ENCODE measurements around the gene FOXJ1. TPM values are rescaled to one million over a fixed set of nuclear protein-coding genes. Genes with fewer than 3 reads are reported as not detected.
A peak's percentile ranks its signal among the peaks of the same experiment; 100 is the strongest.

Gene FOXJ1
- total and polyA plus RNA-seq, 2 of the 13 experiments (the other 11 are each of a cell fraction or from before 2014, with no cell fraction given): 0.98 to 1.6 TPM

DNA sequence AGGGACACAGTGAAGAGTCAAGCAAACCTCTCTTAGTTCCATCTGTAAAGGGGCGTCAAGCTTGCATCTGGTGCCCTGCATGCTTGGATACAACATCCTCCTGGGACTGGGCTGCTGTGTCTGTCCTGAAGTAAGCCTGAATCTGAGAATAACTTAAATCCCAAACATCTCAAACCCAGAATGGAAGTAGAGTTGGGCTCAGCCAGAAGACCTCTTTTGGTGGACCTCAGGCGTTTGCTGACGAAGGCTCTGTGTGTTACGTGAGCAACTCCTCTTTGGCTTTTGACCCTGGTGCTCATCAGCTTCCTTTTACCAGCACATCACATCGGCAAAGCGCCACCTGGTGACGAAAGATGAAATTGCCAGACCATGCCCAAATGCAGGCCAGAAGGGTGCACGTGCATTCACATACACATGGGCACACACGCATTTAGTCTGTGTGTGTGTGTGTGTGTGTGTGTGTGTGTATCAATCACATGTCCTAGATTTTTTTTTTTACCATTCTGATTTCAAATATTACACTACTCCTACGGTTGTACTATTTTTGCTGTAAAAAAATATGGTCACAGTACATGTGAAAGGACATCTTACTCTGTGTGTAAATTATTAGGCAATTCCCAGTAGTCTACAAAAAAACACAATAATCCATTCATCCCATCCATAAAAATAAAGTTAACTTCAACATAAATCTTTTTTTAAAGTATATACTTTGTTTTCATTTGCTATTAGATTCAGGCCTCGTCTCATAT, 41.1 kb upstream of the FOXJ1 start (continued):
- TF ChIP-seq, protein P1, sequence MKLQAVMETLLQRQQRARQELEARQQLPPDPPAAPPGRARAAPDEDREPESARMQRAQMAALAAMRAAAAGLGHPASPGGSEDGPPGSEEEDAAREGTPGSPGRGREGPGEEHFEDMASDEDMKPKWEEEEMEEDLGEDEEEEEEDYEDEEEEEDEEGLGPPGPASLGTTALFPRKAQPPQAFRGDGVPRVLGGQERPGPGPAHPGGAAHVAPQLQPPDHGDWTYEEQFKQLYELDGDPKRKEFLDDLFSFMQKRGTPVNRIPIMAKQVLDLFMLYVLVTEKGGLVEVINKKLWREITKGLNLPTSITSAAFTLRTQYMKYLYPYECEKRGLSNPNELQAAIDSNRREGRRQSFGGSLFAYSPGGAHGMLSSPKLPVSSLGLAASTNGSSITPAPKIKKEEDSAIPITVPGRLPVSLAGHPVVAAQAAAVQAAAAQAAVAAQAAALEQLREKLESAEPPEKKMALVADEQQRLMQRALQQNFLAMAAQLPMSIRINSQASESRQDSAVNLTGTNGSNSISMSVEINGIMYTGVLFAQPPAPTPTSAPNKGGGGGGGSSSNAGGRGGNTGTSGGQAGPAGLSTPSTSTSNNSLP (IDR thresholded peaks at IDR 0.05; ENCODE audit: low read depth, low read length): peak; percentile 55; the same call in 1 of the 2 replicates
- TF ChIP-seq HMG20A (CRISPR knock-in tag; IDR thresholded peaks at IDR 0.05; ENCODE audit: borderline replicate concordance) (peak; percentile 56; the same call in 1 of the 2 replicates), TARDBP (CRISPR knock-in tag; IDR thresholded peaks at IDR 0.05) (0 out of 2 replicates have a peak, but pooled peaks have one; percentile 17), ZNF235 (CRISPR knock-in tag; IDR thresholded peaks at IDR 0.05; ENCODE audit: borderline replicate concordance) (no peak), TGIF2 (CRISPR knock-in tag; IDR thresholded peaks at IDR 0.05) (peak; percentile 69; the same call in 1 of the 2 replicates), HCFC1 (IDR thresholded peaks at IDR 0.05; ENCODE audit: low read depth, low read length) (no peak), NBN (conservative IDR thresholded peaks at IDR 0.05) (no peak), TBX3 (IDR thresholded peaks at IDR 0.05; ENCODE audit: borderline replicate concordance) (no peak), TEAD3 (CRISPR knock-in tag; optimal IDR thresholded peaks at IDR 0.05; ENCODE audit: borderline replicate concordance) (peak; percentile 84), YEATS4 (CRISPR knock-in tag; IDR thresholded peaks at IDR 0.05; ENCODE audit: borderline replicate concordance) (no peak; the same call in 1 of the 2 replicates), ZNF260 (CRISPR knock-in tag; IDR thresholded peaks at IDR 0.05; ENCODE audit: borderline replicate concordance, low read depth) (no peak), EZH2 (conservative IDR thresholded peaks at IDR 0.05; ENCODE audit: low read depth, low read length) (no peak), GATA4 (IDR thresholded peaks at IDR 0.05; ENCODE audit: borderline replicate concordance, low read depth) (no peak), PTBP1 (IDR thresholded peaks at IDR 0.05; ENCODE audit: low read depth, low read length, poor library complexity, severe bottlenecking) (no peak), TAF15 (IDR thresholded peaks at IDR 0.05; ENCODE audit: low read depth, low read length, poor library complexity, severe bottlenecking) (no peak)
- TF ChIP-seq, protein P2, sequence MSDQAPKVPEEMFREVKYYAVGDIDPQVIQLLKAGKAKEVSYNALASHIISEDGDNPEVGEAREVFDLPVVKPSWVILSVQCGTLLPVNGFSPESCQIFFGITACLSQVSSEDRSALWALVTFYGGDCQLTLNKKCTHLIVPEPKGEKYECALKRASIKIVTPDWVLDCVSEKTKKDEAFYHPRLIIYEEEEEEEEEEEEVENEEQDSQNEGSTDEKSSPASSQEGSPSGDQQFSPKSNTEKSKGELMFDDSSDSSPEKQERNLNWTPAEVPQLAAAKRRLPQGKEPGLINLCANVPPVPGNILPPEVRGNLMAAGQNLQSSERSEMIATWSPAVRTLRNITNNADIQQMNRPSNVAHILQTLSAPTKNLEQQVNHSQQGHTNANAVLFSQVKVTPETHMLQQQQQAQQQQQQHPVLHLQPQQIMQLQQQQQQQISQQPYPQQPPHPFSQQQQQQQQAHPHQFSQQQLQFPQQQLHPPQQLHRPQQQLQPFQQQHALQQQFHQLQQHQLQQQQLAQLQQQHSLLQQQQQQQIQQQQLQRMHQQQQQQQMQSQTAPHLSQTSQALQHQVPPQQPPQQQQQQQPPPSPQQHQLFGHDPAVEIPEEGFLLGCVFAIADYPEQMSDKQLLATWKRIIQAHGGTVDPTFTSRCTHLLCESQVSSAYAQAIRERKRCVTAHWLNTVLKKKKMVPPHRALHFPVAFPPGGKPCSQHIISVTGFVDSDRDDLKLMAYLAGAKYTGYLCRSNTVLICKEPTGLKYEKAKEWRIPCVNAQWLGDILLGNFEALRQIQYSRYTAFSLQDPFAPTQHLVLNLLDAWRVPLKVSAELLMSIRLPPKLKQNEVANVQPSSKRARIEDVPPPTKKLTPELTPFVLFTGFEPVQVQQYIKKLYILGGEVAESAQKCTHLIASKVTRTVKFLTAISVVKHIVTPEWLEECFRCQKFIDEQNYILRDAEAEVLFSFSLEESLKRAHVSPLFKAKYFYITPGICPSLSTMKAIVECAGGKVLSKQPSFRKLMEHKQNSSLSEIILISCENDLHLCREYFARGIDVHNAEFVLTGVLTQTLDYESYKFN (CRISPR knock-in tag; conservative IDR thresholded peaks at IDR 0.05): no peak
- TF ChIP-seq, protein P3, sequence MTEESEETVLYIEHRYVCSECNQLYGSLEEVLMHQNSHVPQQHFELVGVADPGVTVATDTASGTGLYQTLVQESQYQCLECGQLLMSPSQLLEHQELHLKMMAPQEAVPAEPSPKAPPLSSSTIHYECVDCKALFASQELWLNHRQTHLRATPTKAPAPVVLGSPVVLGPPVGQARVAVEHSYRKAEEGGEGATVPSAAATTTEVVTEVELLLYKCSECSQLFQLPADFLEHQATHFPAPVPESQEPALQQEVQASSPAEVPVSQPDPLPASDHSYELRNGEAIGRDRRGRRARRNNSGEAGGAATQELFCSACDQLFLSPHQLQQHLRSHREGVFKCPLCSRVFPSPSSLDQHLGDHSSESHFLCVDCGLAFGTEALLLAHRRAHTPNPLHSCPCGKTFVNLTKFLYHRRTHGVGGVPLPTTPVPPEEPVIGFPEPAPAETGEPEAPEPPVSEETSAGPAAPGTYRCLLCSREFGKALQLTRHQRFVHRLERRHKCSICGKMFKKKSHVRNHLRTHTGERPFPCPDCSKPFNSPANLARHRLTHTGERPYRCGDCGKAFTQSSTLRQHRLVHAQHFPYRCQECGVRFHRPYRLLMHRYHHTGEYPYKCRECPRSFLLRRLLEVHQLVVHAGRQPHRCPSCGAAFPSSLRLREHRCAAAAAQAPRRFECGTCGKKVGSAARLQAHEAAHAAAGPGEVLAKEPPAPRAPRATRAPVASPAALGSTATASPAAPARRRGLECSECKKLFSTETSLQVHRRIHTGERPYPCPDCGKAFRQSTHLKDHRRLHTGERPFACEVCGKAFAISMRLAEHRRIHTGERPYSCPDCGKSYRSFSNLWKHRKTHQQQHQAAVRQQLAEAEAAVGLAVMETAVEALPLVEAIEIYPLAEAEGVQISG (CRISPR knock-in tag; IDR thresholded peaks at IDR 0.05): 0 out of 2 replicates have a peak, but pooled peaks have one; percentile 39
- TF ChIP-seq, protein P4, sequence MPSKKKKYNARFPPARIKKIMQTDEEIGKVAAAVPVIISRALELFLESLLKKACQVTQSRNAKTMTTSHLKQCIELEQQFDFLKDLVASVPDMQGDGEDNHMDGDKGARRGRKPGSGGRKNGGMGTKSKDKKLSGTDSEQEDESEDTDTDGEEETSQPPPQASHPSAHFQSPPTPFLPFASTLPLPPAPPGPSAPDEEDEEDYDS (CRISPR knock-in tag; IDR thresholded peaks at IDR 0.05): peak; percentile 48; the same call in 1 of the 2 replicates
